ENCODE results near the gene TSPO2. TPM values are rescaled to one million over a fixed set of nuclear protein-coding genes. Genes with fewer than 3 reads are reported as not detected.

Gene TSPO2
- total RNA-seq, 1 donor from 2014 or later: not detected

GRCh38 chr6:41036601-41037000, 5.7 kb upstream of the TSPO2 start:
- Mint-ChIP-seq H3K9me3 (no peaks in the 10 kb centered on the region), H3K36me3 (no peaks in the 10 kb centered on the region), H3K27me3 (ENCODE audit: low read depth) (peaks cover 1% of the 10 kb centered on the region), H3K4me1 (peaks cover 6% of the 10 kb centered on the region), H3K27ac (no peak overlapping the region), H3K4me3 (no peak overlapping the region)
- TF ChIP-seq CTCF (IDR thresholded peaks at IDR 0.05; ENCODE audit: unreplicated experiment): no peak
- no peak for DNase-seq (ENCODE audit: low spot score in 2 of 2, unreplicated experiment in 2 of 2)

- Mint-ChIP-seq H3K27ac (no peak overlapping the region), H3K36me3 (no peaks in the 10 kb centered on the region), H3K4me3 (no peak overlapping the region), H3K9me3 (no peaks in the 10 kb centered on the region), H3K27me3 (ENCODE audit: low read depth) (no peaks in the 10 kb centered on the region), H3K4me1 (peaks cover 6% of the 10 kb centered on the region)
- DNase-seq (ENCODE audit: low spot score in 2 of 2, unreplicated experiment in 2 of 2): no peak
- TF ChIP-seq CTCF (IDR thresholded peaks at IDR 0.05; ENCODE audit: unreplicated experiment): no peak
Observed at GRCh38 chr6:41037107-41037900, 5.0 kb upstream of the TSPO2 start.

DNA sequence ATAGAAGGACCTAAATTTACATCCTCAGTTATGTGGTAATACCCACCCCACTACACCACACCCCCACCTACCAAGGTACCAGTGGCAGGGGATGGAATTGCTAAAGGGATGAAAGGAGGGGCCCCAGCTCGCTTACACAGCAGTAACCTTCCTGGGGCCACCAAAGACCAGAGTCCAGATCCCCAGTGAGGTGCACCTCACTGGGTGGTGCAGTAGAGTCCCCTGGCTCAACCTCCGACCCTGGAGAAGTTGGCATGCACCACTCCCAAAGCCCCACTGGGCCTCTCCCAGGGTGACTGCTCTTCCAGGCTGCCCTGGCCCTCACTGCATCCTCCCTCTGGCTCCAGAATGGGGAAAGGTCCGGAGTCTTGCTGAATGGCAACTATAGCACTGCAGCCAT, 4.1 kb upstream of the TSPO2 start:
- TF ChIP-seq CTCF (IDR thresholded peaks at IDR 0.05; ENCODE audit: unreplicated experiment): no peak
- H3K36me3 Mint-ChIP-seq: no peaks in the 10 kb centered on the region
- no peak overlapping the region for H3K4me3 Mint-ChIP-seq
- peaks cover 6% of the 10 kb centered on the region for H3K4me1 Mint-ChIP-seq
- DNase-seq (ENCODE audit: low spot score in 2 of 2, unreplicated experiment in 2 of 2): no peak
- no peak overlapping the region for H3K27ac Mint-ChIP-seq
- H3K9me3 Mint-ChIP-seq: no peaks in the 10 kb centered on the region
- no peaks in the 10 kb centered on the region for H3K27me3 Mint-ChIP-seq (ENCODE audit: low read depth)

- Mint-ChIP-seq H3K27me3 (ENCODE audit: low read depth) (no peaks in the 10 kb centered on the region), H3K27ac (no peak within 1 kb of the TSS), H3K9me3 (no peaks in the 10 kb centered on the region), H3K36me3 (no peaks in the 10 kb centered on the region), H3K4me1 (peaks cover 6% of the 10 kb centered on the region), H3K4me3 (no peak within 1 kb of the TSS)
- DNase-seq (ENCODE audit: low spot score in 2 of 2, unreplicated experiment in 2 of 2): no peak
- peak; percentile 62 for TF ChIP-seq CTCF (IDR thresholded peaks at IDR 0.05; ENCODE audit: unreplicated experiment)
Observed at GRCh38 chr6:41039060-41039998, 2.9 kb upstream of the TSPO2 start, which contains the start of gene UNC5CL. TSS of gene UNC5CL (minus strand) at chr6:41039221. CDS start at chr6:41035074, 4,147 bp downstream.

DNA sequence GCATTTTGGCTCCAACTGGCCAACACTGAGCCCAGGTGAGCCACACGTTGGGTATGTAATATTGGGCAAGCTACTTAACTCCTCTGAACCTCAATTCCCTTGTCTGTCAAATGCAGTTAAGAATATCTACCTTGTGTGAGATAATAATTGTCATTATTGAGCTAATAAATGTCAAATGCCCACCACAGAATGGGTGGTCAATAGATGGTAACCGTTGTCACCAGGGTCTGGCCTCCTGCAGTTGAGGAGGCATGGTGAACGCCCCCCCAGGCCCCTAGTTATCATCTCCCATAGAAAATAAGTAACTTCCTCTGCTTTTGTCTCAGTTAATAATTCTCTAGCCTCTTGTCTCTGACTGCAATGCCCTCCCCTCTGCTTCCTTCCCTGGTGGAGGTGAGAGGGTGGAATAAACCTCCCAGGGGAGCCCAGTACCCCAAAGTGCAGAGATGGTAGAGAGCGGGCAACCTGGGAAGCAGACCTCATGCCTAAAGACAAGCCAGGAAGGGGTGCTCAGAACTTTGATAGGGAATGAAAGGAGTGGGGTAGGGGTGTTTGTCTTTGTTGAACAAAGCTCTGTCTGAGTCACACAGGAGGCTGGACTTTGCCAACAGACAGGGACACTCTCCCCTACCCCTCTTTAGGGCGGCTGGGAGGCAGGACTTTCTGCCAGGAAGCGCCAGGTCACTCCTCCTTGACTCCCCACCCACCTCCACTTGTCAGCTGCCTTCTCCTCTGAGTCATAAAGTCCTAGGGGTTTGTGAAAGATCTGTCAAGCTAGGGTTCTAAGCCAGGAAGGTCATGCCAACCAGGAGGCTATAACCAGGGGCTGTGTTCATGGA, 1.9 kb upstream of the TSPO2 start:
- Mint-ChIP-seq H3K9me3 (no peaks in the 10 kb centered on the region), H3K36me3 (no peaks in the 10 kb centered on the region), H3K4me3 (no peak overlapping the region), H3K27ac (no peak overlapping the region), H3K27me3 (ENCODE audit: low read depth) (no peaks in the 10 kb centered on the region), H3K4me1 (peaks cover 6% of the 10 kb centered on the region)
- no peak for TF ChIP-seq CTCF (IDR thresholded peaks at IDR 0.05; ENCODE audit: unreplicated experiment)
- DNase-seq (ENCODE audit: low spot score in 2 of 2, unreplicated experiment in 2 of 2): no peak
